HepG2 (cell line): ENCODE data around the gene VRK1. TPM values are rescaled to one million over a fixed set of nuclear protein-coding genes. Genes with fewer than 3 reads are reported as not detected.

Experiments
- ATAC-seq: fragments of 200-7000 bp; cut with Tn5 transposase; 3 replicates; pipeline ENCODE4 v1.9.1; 2020; ENCODE audit warnings: mild to moderate bottlenecking, moderate library complexity
- BruUV-seq: library from RNA; stranded (reverse); fragments of 400-500 nt; replicated peaks from 2 replicates; lab custom pipeline; 2021; lab: Mats Ljungman, UMichigan
- CTCF ChIA-PET: fragments of 300-600 bp; formaldehyde crosslinking; extraction: SDS; loops from one replicate; lab custom pipeline; 2021; ENCODE audit warnings: low total read pairs, inconsistent platforms, low intra/inter-chr PET ratio; lab: Yijun Ruan, JAX
- POLR2A ChIA-PET: fragments of 350-600 bp; sonication (Branson Sonifier 250); formaldehyde crosslinking; loops from one replicate; lab custom pipeline; 2020; ENCODE audit warnings: antibody characterized with exemption, inconsistent platforms; lab: Yijun Ruan, JAX
- DNase-seq: peaks from one replicate; pipeline ENCODE4 v3.0.0-alpha.2; 2015; ENCODE audit warnings: low spot score
- FAIRE-seq: peaks from 3 replicates; lab custom pipeline; 2011; peaks lifted over from hg19 to GRCh38; lab: Jason Lieb, UNC
- H2AFZ ChIP-seq: one replicate; pipeline ENCODE4 v1.6.1; 2011; ENCODE audit warnings: low read length, inconsistent platforms
- H3K27ac ChIP-seq: fragments of 300-600 bp; 3 replicates; pipeline ENCODE4 v1.8.0; 2011; ENCODE audit warnings: mixed run types, mild to moderate bottlenecking, mixed read lengths, low read length, inconsistent platforms; ENCODE audit not compliant: insufficient read depth; ENCODE audit errors: extremely low read length
- H3K27me3 ChIP-seq, 2 experiments: fragments of 200-600 bp in 1 of 2; 2 replicates in 1 of 2; 3 replicates in 1 of 2; pipeline versions ENCODE4 v1.6.0 to v1.8.0; 2011; ENCODE audit warnings: low read length in 2 of 2, mild to moderate bottlenecking in 2 of 2, moderate library complexity in 2 of 2, inconsistent platforms in 1 of 2; ENCODE audit not compliant: insufficient read depth in 2 of 2, control insufficient read depth in 1 of 2
- H3K36me3 ChIP-seq, 2 experiments: fragments of 200-600 bp in 1 of 2; replicated peaks in 1 of 2; 2 replicates in 1 of 2; 3 replicates in 1 of 2; pipeline versions ENCODE4 v1.5.1 to v1.8.0; 2011; ENCODE audit warnings: low read length in 2 of 2, inconsistent platforms in 1 of 2; ENCODE audit not compliant: insufficient read depth in 2 of 2, control insufficient read depth in 1 of 2
- H3K4me1 ChIP-seq: 2 replicates; pipeline ENCODE4 v1.5.1; 2012; ENCODE audit warnings: low read length, inconsistent platforms; ENCODE audit not compliant: insufficient read depth
- H3K4me2 ChIP-seq: 2 replicates; pipeline ENCODE4 v1.6.0; 2011; ENCODE audit warnings: low read depth, low read length, inconsistent platforms
- H3K4me3 ChIP-seq, 3 experiments: fragments of 200-600 bp in 1 of 3; sonication (generic), shearing (Covaris generic) in 1 of 3; replicated peaks in 1 of 3; 2 replicates each; pipeline ENCODE4 v1.5.1; 2011 to 2016; ENCODE audit warnings: low read length in 3 of 3, inconsistent platforms in 2 of 3, low read depth in 2 of 3, mild to moderate bottlenecking in 2 of 3, control low read depth in 1 of 3, mixed read lengths in 1 of 3; ENCODE audit not compliant: insufficient read depth in 1 of 3
- H3K79me2 ChIP-seq: one replicate; pipeline ENCODE4 v1.6.1; 2011; ENCODE audit warnings: low read length, inconsistent platforms; ENCODE audit not compliant: insufficient read depth
- H3K9ac ChIP-seq: 2 replicates; pipeline ENCODE4 v1.6.0; 2011; ENCODE audit warnings: mild to moderate bottlenecking, low read depth, low read length, inconsistent platforms; ENCODE audit not compliant: insufficient read depth
- H3K9me3 ChIP-seq: 2 replicates; pipeline ENCODE4 v1.5.1; 2012; ENCODE audit warnings: mild to moderate bottlenecking, low read length
- H4K20me1 ChIP-seq: 2 replicates; pipeline ENCODE4 v1.6.0; 2011; ENCODE audit warnings: inconsistent platforms, mild to moderate bottlenecking, low read length, moderate library complexity; ENCODE audit not compliant: insufficient read depth
- CHCHD3 ChIP-seq: sonication (generic); formaldehyde crosslinking; IDR thresholded peaks from 2 replicates; pipeline ENCODE4 v1.8.0; 2022; ENCODE audit warnings: mild to moderate bottlenecking, missing genetic modification reagents, moderate library complexity
- DPF2 ChIP-seq: sonication (generic); formaldehyde crosslinking; IDR thresholded peaks from 2 replicates; pipeline ENCODE4 v1.4.0; 2020; ENCODE audit warnings: mild to moderate bottlenecking, low read depth, missing genetic modification reagents, borderline replicate concordance
- E2F5 ChIP-seq: sonication (generic); formaldehyde crosslinking; conservative IDR thresholded peaks from 2 replicates; pipeline ENCODE4 v1.4.0; 2020; ENCODE audit warnings: missing genetic modification reagents
- EEA1 ChIP-seq: sonication (generic); formaldehyde crosslinking; IDR thresholded peaks from 2 replicates; pipeline ENCODE4 v1.5.1; 2020; ENCODE audit warnings: mild to moderate bottlenecking, missing genetic modification reagents, borderline replicate concordance
- ELF4 ChIP-seq: sonication (generic); formaldehyde crosslinking; IDR thresholded peaks from 2 replicates; pipeline ENCODE4 v1.5.0; 2020; ENCODE audit warnings: missing genetic modification reagents, mild to moderate bottlenecking, moderate library complexity, borderline replicate concordance
- KDM4B ChIP-seq: sonication (generic); formaldehyde crosslinking; IDR thresholded peaks from 2 replicates; pipeline ENCODE4 v1.4.0; 2020; ENCODE audit warnings: missing genetic modification reagents
- NFKBIZ ChIP-seq: IDR thresholded peaks from 2 replicates; pipeline ENCODE4 v1.6.1; 2018; ENCODE audit warnings: missing genetic modification reagents, missing compliant biosample characterization
- PLRG1 ChIP-seq: fragments of 450-650 bp; conservative IDR thresholded peaks from 2 replicates; pipeline ENCODE4 v1.6.1; 2016
- SP2 ChIP-seq: sonication (generic); formaldehyde crosslinking; IDR thresholded peaks from 2 replicates; pipeline ENCODE4 v1.5.1; 2020; ENCODE audit warnings: mild to moderate bottlenecking, missing genetic modification reagents
- SYNCRIP ChIP-seq: fragments of 200-400 bp; formaldehyde crosslinking; IDR thresholded peaks from 2 replicates; pipeline ENCODE4 v1.6.1; 2018; ENCODE audit warnings: mild to moderate bottlenecking, low read depth, low read length; ENCODE audit not compliant: insufficient read depth
- ZBTB39 ChIP-seq: sonication (generic); formaldehyde crosslinking; IDR thresholded peaks from 2 replicates; pipeline ENCODE4 v1.5.0; 2020; ENCODE audit warnings: missing genetic modification reagents
- ZBTB7A ChIP-seq: sonication (generic); formaldehyde crosslinking; IDR thresholded peaks from 2 replicates; pipeline ENCODE4 v1.8.0; 2022; ENCODE audit warnings: mild to moderate bottlenecking, missing genetic modification reagents
- ZFYVE20 ChIP-seq: sonication (generic); formaldehyde crosslinking; IDR thresholded peaks from 2 replicates; pipeline ENCODE4 v1.8.0; 2023; ENCODE audit warnings: low read depth, mild to moderate bottlenecking, moderate library complexity, missing genetic modification reagents, borderline replicate concordance
- ZNF12 ChIP-seq: sonication (generic); formaldehyde crosslinking; IDR thresholded peaks from 2 replicates; pipeline ENCODE4 v1.5.0; 2020; ENCODE audit warnings: missing genetic modification reagents
- ZNF143 ChIP-seq: sonication (generic); formaldehyde crosslinking; IDR thresholded peaks from 2 replicates; pipeline ENCODE4 v1.4.0; 2020; ENCODE audit warnings: missing genetic modification reagents
- ZNF331 ChIP-seq: sonication (generic); formaldehyde crosslinking; IDR thresholded peaks from 2 replicates; pipeline ENCODE4 v1.4.0; 2020; ENCODE audit warnings: missing genetic modification reagents
- ZNF629 ChIP-seq: sonication (generic); formaldehyde crosslinking; conservative IDR thresholded peaks from 2 replicates; pipeline ENCODE4 v1.5.0; 2020; ENCODE audit warnings: missing genetic modification reagents
- WGBS: methylation state at CpG from one replicate; pipeline ENCODE4 v1.1.6; 2017; ENCODE audit warnings: low lambda C conversion rate; 5-methylcytosine and 5-hydroxymethylcytosine counted together
- in situ Hi-C: cut with HindIII; loops from 2 replicates; pipeline ENCODE4 v1.10.0; 2017; ENCODE audit warnings: low pct_unique_long_range_greater_than_20kb; ENCODE audit not compliant: extremely low pct_ligation_motif_present
- intact Hi-C: fragments of 100-400 bp; cut with micrococcal nuclease; formaldehyde crosslinking; loops from one replicate; pipeline ENCODE4 v1.10.0; 2022; ENCODE audit not compliant: unreplicated experiment
- polyA plus RNA-seq, 8 experiments: library from polyadenylated mRNA; depleted of rRNA in 3 of 8; stranded (reverse) in 7 of 8; unstranded in 1 of 8; fragments of >200 nt; fragmentation: Illumina TruSeq in 4 of 8; extraction: Trizol in 4 of 8; gene quantifications; 2 replicates each; pipeline versions ENCODE4 v1.2.1 to v1.2.3, GENCODE V29; 2011 to 2016; ENCODE audit warnings: low read depth in 4 of 8, missing spikeins in 1 of 8, mixed read lengths in 1 of 8; ENCODE audit not compliant: insufficient read depth in 1 of 8
- total RNA-seq, 5 experiments: library from RNA; depleted of rRNA; stranded (reverse); fragments of >200 nt; fragmentation: Illumina TruSeq; extraction: Trizol; gene quantifications; 2 replicates each; pipeline ENCODE4 v1.2.3, GENCODE V29; 2016; ENCODE audit warnings: low read depth in 1 of 5

The VRK1 gene
- total and polyA plus RNA-seq, 2 of the 13 experiments (the other 11 are each of a cell fraction or from before 2014, with no cell fraction given), result 7.9 to 51.3 TPM

- Histone ChIP-seq H3K36me3 (no peaks in the 10 kb centered on the region), H2AFZ (no peak overlapping the region), H3K4me1 (0 out of 2 replicates have a peak, but pooled peaks cover 5% of the 10 kb centered on the region), H3K4me2 (no peak overlapping the region), H3K27me3 (peaks cover 0 to 10% of the 10 kb centered on the region in 2 experiments; a peak in 3 of 5 replicates), H3K9me3 (no peaks in the 10 kb centered on the region), H3K79me2 (no peaks in the 10 kb centered on the region)
- in situ Hi-C loops, result no loop called here
- FAIRE-seq, result no peak
- DNase-seq, result no peak
- TF ChIP-seq ZNF331 (no peak), ZBTB7A (no peak), SP2 (CRISPR knock-in tag) (no peak), ELF4 (CRISPR knock-in tag) (no peak), ZFYVE20 (CRISPR knock-in tag) (no peak), ZBTB39 (CRISPR knock-in tag) (no peak), ZNF143 (CRISPR knock-in tag) (no peak), EEA1 (no peak), ZNF629 (CRISPR knock-in tag) (no peak), NFKBIZ (no peak), CHCHD3 (CRISPR knock-in tag) (no peak), E2F5 (no peak), ZNF12 (CRISPR knock-in tag) (no peak), DPF2 (CRISPR knock-in tag) (no peak), SYNCRIP (no peak), KDM4B (no peak), PLRG1 (no peak)
- TF ChIP-seq, all 625 proteins: peak for 0
- Histone ChIP-seq H3K4me3 (no peak overlapping the region), H3K9ac (no peak overlapping the region), H4K20me1 (no peaks in the 10 kb centered on the region), H3K27ac (no peak overlapping the region)
- CTCF ChIA-PET, result no interaction called here
- intact Hi-C loops, result no loop called here
- POLR2A ChIA-PET, result no interaction called here
- BruUV-seq, result no TSS peak
- 42% methylated on average over 2 of the region's 7 CpGs for WGBS
- ATAC-seq, result no peak
Measured at GRCh38 chr14:96757456-96757855, 39.7 kb upstream of the VRK1 start.
